DLD1 (cell line): ENCODE data around the gene SLC25A20.

Experiments
- in situ Hi-C: cut with HindIII; loops from 2 replicates; pipeline ENCODE4 v1.10.0; 2017; ENCODE audit warnings: low sequenced_read_pairs

Gene SLC25A20

GRCh38 chr3:48899273-48899672, 591 bp upstream of the SLC25A20 start:
- in situ Hi-C loops = no loop called here

- in situ Hi-C loops = no loop called here
Observed at GRCh38 chr3:48897460-48898376, 964 bp downstream of the SLC25A20 start.

- in situ Hi-C loops = no loop called here
Observed at GRCh38 chr3:48896936-48897335, 1.7 kb downstream of the SLC25A20 start.

- in situ Hi-C loops = no loop called here
Observed at GRCh38 chr3:48894516-48894915, 4.2 kb downstream of the SLC25A20 start.

- in situ Hi-C loops = no loop called here
Observed at GRCh38 chr3:48891606-48892005, 7.1 kb downstream of the SLC25A20 start.

- in situ Hi-C loops = no loop called here
Observed at GRCh38 chr3:48885753-48886152, 12.9 kb downstream of the SLC25A20 start.

GRCh38 chr3:48881652-48882114, 17.0 kb downstream of the SLC25A20 start:
- in situ Hi-C loops = no loop called here

GRCh38 chr3:48881006-48881405, 17.7 kb downstream of the SLC25A20 start:
- in situ Hi-C loops = no loop called here

GRCh38 chr3:48879994-48880377, 18.7 kb downstream of the SLC25A20 start:
- in situ Hi-C loops = no loop called here

GRCh38 chr3:48879307-48879993, 19.2 kb downstream of the SLC25A20 start:
- in situ Hi-C loops = no loop called here

- in situ Hi-C loops = no loop called here
Observed at GRCh38 chr3:48877671-48878070, 21.0 kb downstream of the SLC25A20 start.

- in situ Hi-C loops = no loop called here
Observed at GRCh38 chr3:48863122-48863521, 35.6 kb downstream of the SLC25A20 start.

- in situ Hi-C loops = no loop called here
Observed at GRCh38 chr3:48859206-48859605, 39.5 kb downstream of the SLC25A20 start.

- in situ Hi-C loops = no loop called here
Observed at GRCh38 chr3:48858709-48859108, 40.0 kb downstream of the SLC25A20 start.

GRCh38 chr3:48857641-48858040, 41.0 kb downstream of the SLC25A20 start:
- in situ Hi-C loops = no loop called here

GRCh38 chr3:48856469-48856868, 42.2 kb downstream of the SLC25A20 start:
- in situ Hi-C loops = no loop called here

- in situ Hi-C loops = no loop called here
Observed at GRCh38 chr3:48855681-48856447, 42.8 kb downstream of the SLC25A20 start.

GRCh38 chr3:48852151-48852550, 46.5 kb downstream of the SLC25A20 start:
- in situ Hi-C loops = no loop called here

- in situ Hi-C loops = no loop called here
Observed at GRCh38 chr3:48851407-48851806, 47.3 kb downstream of the SLC25A20 start.

GRCh38 chr3:48848816-48849515, 49.7 kb downstream of the SLC25A20 start:
- in situ Hi-C loops = no loop called here
